Astrocyte of the cerebellum (primary cell): ENCODE measurements around the gene AIMP1.

Source experiments
- DNase-seq: peaks from one replicate; pipeline ENCODE4 v3.0.0-alpha.2; 2011; ENCODE audit warnings: low read depth
- H3K4me3 ChIP-seq: 2 replicates; pipeline ENCODE4 v1.5.1; 2011; ENCODE audit warnings: mild to moderate bottlenecking, low read depth, low read length, moderate library complexity
- in situ Hi-C: cut with HindIII; loops from 2 replicates; pipeline ENCODE4 v1.10.0; 2017; ENCODE audit warnings: low sequenced_read_pairs
- TF ChIP-seq, protein P1 (sequence below): IDR thresholded peaks from 2 replicates; pipeline ENCODE4 v1.5.1; 2012; ENCODE audit warnings: low read length, low read depth, moderate library complexity, mild to moderate bottlenecking; ENCODE audit errors: missing control alignments

Gene AIMP1

DNA sequence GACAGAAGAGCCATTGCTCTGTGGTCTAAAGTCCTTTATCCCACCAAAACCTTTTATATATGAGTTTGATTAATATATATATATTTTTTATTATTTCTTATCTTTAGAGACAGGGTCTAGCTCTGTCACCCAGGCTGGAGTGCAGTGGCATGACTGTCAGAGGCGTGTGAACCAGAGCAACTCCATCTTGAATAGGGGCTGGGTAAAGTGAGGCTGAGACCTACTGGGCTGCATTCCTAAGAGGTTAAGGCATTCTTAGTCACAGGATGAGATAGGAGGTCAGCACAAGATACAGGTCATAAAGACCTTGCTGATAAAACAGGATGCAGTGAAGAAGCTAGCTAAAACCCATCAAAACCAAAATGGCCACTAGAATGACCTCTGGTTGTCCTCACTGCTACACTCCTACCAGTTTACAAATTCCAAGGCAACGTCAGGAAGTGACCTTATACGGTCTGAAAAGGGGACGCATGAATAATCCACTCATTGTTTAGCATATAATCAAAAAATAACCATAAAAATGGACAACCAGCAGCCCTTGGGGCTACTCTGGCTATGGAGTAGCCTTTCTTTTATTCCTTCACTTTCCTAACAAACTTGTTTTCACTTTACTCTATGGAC, 10.8 kb upstream of the AIMP1 start:
- in situ Hi-C loops: no loop called here
- H3K4me3 ChIP-seq: no peak overlapping the region
- TF ChIP-seq, protein P1, sequence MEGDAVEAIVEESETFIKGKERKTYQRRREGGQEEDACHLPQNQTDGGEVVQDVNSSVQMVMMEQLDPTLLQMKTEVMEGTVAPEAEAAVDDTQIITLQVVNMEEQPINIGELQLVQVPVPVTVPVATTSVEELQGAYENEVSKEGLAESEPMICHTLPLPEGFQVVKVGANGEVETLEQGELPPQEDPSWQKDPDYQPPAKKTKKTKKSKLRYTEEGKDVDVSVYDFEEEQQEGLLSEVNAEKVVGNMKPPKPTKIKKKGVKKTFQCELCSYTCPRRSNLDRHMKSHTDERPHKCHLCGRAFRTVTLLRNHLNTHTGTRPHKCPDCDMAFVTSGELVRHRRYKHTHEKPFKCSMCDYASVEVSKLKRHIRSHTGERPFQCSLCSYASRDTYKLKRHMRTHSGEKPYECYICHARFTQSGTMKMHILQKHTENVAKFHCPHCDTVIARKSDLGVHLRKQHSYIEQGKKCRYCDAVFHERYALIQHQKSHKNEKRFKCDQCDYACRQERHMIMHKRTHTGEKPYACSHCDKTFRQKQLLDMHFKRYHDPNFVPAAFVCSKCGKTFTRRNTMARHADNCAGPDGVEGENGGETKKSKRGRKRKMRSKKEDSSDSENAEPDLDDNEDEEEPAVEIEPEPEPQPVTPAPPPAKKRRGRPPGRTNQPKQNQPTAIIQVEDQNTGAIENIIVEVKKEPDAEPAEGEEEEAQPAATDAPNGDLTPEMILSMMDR: no peak
- no peak for DNase-seq

DNA sequence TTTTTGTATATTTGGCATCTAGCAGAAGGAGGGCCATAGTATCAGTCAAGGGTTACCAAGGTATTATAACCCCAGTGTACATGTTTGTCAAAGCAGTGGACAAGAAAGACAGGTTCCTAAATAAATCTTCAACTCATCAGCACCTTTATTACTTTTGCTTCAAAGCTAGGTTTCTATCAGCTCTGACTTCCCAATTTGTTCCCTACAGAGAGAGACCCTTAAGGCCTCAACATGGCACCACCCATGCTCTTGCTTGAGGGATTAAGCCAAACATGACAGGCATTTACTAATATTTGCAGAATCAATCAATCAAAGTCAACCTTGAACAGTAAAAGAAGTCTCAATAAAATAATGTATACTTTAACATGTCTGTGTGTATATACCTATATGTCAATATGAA, 9.8 kb upstream of the AIMP1 start:
- TF ChIP-seq, protein P1: no peak
- no peak for DNase-seq
- no peak overlapping the region for H3K4me3 ChIP-seq
- in situ Hi-C loops: no loop called here

DNA sequence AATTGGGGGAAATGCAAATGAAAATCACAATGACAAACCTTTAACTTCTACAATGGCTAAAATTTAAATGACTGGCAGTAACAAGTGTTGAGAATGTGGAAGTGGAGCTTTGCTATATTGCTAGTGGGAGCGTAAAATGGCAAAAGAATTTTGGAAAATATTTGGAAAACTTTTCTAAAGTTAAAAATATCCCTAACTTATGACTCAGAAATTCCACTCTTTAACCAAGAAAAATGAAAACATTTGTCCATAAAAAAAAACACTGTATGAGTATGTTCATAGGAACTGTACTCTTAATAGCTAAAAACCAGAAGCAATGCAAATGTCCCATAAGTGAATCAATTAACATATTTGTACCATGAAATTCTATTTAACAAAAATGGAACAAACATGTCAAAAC, 4.0 kb upstream of the AIMP1 start:
- no peak overlapping the region for H3K4me3 ChIP-seq
- peak; percentile 19 for DNase-seq
- TF ChIP-seq, protein P1: no peak
- in situ Hi-C loops: no loop called here

DNA sequence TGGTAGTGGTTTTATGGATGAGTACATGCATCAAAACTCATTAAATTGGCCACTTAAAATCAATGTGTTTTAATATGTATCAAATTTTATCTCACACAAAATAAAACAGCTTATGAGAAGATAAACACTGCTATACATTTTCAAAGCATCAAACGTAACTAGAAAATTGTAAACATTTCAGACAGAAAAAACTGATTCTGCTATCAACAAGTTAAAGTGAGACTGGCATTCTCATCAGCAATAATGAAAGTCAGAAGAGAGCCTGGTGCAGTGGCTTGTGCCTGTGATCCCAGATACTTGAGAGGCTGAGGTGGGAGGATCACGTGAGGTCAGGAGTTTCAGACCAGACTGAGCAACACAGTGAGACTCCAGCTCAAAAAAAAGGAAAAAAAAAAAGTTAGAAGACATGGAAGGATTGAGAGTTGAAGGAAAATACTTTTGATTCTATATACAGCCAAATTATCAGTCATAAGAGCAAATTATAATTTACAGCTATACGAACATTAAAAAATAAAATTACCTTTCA, 3.3 kb upstream of the AIMP1 start:
- TF ChIP-seq, protein P1: no peak
- in situ Hi-C loops: no loop called here
- DNase-seq: no peak
- H3K4me3 ChIP-seq: no peak overlapping the region

DNA sequence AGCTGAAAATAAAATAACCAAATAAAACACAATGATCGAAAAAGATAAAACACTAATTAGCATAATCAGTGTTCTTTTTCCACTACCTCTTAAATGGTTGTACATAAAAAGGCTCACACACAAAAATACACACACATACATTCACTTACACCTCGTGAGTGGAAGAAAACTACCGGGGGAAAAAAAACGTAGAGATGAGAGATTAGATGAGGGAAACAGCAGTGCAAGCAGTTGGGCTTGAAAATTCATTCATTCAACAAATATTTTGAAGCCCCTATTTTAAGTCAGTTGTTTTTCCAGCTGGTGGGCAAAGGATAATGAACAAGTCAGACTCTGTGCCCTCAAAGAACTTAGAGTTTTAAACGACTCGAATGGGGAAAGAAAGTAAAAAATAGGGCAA, 1.4 kb upstream of the AIMP1 start:
- TF ChIP-seq, protein P1: no peak
- peak overlapping the region; percentile 86 for H3K4me3 ChIP-seq
- DNase-seq: no peak
- in situ Hi-C loops: no loop called here

DNA sequence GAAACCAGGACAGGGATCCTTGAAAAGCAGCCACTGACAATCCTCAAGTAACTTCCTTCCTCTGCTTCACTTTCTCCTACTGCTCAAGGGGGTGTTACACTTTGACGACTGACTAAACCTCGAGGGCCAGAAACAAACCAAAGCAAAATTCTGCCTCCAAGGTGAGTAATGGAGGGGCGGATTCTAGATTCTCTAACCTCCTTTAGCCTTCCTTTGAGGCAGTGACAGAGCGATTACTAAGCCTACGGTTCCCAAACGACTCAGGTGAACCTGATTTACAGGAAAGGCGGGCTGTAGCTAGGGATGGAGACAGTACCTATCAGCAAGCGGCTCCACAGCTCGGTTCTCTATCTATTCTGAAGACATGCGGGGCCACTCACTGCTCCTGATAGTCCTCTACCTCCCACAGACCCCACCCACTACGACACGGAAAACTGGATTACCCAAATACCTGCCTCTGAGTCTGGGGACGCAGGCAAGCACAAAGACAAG, 828 bp upstream of the AIMP1 start:
- TF ChIP-seq, protein P1: no peak
- H3K4me3 ChIP-seq: peak overlapping the region; percentile 86
- in situ Hi-C loops: no loop called here
- DNase-seq: no peak
